ENCODE measurements around the gene TMEM132A.
A peak's percentile ranks its signal among the peaks of the same experiment; 100 is the strongest.
"Not testable (repeated sequence)": the region's sequence is repeated elsewhere in the genome, so short reads cannot be mapped to it uniquely, and the experiment has no call there.

The TMEM132A gene

DNA sequence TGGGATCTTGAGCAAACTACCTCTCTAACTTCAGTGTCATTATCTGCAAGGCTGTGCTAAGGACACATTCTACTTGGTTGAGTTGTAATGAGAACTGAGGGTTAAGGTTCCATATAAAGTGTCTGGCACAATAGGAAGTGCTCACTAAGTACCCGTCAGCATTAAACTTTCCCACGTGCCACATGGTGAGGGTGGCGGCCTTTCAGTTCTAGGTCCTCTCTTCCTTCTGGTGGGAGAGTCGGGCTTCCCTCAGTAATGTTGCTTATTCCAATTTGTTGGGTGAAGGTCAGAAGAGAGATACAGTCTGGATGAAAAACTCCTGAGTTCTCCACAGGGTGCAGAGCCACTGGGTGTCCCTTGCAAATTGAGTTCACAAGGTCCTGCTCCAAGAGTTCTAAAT is 42.6 kb downstream of the TMEM132A start:
- no peak for DNase-seq

- DNase-seq: no peak
Observed at GRCh38 chr11:60968223-60968622, 44.0 kb downstream of the TMEM132A start.

GRCh38 chr11:60970369-60970774 is 46.1 kb downstream of the TMEM132A start:
- peak; percentile 76 for DNase-seq

DNA sequence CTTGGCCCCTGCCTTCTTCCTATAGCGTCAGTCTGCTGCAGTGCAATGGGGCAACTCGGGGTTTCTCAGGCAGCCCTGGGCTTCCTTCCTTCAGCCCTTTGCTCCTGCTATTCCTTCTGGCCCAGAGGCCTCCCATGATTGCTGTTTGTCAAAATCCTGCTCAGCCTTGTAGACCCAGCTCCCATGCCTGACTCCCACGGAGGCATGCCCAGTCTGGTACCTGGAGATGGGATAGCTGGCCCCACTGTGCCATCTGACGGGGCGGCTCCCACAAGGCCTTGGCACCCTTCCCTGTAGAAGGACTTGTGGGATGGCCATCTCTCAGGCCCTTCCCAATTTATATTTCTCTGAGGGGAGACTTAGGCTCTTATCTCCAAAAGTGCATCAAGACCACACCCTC is 46.6 kb downstream of the TMEM132A start:
- no peak for DNase-seq

- DNase-seq: peak; percentile 70
Observed at GRCh38 chr11:60971520-60971919, 47.3 kb downstream of the TMEM132A start, which contains the start of gene CD6. CD6 (plus strand) TSS chr11:60971680; CDS start chr11:60971866, 186 bp downstream.

DNA sequence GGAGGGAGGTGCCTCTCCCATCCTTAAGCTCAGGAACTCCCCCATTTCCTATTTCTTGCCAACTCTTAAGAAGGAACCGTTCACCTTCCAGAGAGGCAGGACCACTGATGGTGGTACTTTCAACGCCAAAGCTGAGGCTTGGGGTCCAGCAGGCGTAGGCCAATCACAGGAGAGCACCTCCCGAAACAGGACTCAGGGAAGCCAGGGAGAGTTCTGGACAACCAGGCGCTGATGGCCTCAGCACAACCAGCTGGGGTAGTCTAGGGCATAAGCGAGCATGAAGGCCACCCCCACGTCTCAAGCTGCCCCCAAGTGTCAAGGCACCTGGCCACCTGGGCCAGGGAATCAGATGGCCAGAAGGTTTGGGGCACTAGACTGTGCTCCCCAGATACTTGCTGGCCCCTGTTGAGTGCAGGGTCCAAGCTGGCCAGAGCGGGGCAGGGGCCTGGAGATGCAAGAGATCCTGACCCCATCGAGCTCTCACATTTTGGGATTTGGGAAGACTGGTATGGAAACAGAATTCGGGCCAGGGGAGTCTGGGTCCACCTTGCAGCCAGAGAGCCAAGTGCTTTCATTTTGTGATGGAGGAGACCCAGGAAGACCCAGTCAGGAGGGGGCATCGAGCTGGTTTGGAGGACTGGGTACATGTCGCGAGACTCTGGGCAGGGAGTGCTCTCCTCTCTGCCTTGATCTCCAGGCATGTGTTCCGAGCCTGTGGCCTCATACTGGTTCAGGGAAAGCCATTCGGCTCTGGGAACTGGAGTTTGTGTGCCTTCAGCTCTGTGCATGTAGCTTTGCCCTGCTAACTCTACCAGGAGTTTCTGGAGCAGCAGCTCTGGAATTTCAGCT is 48.1 kb downstream of the TMEM132A start:
- DNase-seq: no peak

- no peak for DNase-seq
Observed at GRCh38 chr11:60973699-60974098, 49.4 kb downstream of the TMEM132A start.

- not testable (repeated sequence) for DNase-seq
Observed at GRCh38 chr11:60974316-60974715, 50.1 kb downstream of the TMEM132A start.

- DNase-seq: no peak
Observed at GRCh38 chr11:60974726-60975125, 50.5 kb downstream of the TMEM132A start.

DNA sequence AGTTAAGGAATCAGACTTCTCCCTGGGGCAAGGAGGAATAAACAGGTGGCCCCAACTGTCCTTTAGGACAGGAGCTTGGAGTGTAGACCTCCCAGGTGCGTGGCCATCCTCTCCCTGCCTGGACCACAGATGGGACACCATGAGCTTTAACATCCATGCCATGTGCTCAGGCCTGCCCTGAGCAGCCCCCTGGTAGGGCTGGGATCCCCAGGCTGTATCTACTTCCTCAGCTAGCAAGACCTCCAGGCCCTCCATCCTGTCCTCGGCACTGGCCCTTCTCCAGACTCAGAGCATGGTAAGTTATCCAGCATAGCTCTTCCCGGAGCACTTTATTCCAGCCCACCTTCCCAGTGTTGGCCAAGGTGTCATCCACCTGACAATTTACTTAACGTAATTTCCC is 53.0 kb downstream of the TMEM132A start:
- DNase-seq: no peak

GRCh38 chr11:60977836-60978235 is 53.6 kb downstream of the TMEM132A start:
- DNase-seq: no peak

DNA sequence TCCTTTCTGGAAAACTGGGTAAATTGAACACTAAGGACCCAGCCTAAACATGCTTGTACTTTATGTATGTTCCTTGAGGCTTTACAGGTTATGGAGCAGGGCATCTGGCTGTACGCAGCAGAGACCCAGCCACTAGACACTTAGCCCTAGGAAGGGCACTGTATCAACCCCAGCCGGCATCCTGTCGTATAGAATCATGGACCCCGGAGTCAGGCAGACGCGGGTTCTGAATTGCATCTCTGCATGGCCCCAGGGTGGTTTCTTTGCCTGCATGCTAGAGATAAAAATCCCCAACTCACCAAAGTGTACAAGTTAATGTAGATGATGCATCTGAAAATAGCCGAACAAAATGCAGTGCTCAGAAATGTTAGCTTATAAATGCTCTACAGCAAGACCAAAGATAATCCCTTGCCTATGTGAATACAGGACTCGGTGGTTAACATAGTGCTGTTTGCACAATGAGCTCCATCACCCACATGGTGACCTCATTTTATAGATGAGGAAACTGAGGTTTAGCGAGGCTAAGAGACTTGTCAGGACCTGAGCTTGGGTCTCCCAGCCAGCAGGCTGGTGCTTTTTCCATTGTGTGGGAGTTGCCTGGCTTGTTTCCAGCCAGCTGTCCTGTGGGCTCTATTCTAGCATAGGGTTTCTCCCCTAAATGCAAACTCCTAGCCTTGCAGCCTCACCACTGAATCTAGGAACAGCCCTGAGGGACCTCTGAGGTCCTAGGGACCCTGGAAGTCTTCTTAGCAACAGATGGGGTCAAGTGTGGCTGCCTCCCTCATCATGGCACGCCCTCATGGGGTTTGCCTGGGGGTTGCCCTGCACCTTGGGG is 54.5 kb downstream of the TMEM132A start:
- peak; percentile 64 for DNase-seq

DNA sequence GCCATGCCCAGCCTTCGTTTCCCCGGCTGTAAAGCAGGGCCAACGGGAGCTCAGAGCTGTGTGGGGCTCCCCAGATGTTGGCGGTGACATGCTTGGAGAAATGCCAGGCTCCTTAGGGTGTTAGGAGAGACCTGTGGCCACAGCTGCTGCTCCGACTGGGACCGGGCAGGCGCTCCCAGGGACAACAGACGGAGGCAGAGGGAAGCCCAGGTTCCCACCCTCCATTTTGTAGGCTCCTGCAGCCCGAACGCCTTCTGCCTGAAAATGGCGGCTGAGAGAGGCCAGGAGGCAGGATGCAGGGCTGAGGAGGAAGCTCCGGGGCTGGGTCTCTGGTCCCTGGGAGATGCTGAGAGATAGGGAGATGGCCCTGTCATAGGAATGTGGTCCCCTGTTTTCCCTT is 57.3 kb downstream of the TMEM132A start:
- DNase-seq: no peak

GRCh38 chr11:60982184-60982583 is 57.9 kb downstream of the TMEM132A start:
- no peak for DNase-seq

DNA sequence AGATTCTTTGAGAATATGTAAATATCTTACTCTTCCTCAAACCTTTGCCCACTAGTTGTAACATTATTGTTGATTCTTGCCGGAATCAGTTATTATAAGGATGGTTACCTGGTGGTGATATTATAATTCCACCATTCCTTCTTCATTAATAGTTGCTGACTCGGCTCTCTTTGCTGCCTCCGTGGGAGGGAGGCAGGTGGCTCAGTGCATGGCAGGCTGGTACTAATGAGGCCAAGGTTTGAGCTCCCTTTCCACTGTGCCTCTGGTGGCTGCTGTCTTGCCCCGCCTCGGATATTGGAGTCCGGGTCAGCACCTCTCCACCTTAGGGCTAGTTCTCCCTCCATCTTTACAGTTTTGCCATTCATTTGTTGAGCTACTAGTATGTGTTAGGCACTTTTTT is 59.9 kb downstream of the TMEM132A start:
- DNase-seq: no peak

DNA sequence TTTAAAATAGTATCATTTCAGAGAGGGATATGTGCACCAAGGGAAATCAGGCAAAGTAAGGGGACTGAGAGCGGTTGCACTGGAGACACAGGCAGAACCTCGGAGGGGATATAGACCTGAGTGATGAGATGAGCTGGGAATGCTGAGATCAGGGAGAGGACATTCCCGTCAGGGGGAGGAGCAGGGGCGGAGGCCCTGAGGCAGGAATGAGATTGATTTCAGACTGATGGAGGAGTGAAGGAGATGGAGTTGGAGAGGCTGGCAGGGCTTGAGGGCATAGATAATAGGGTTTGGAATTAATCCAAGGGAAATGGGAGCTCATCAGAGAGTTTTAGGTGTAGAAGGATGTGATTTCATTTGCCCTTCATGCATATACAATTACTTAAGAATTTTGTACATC is 60.4 kb downstream of the TMEM132A start:
- DNase-seq: no peak

- DNase-seq: no peak
Observed at GRCh38 chr11:60985501-60985900, 61.2 kb downstream of the TMEM132A start.

GRCh38 chr11:60985991-60986915 is 62.0 kb downstream of the TMEM132A start:
- DNase-seq: peak; percentile 91

Measured in stimulated activated naive CD4-positive, alpha-beta T cell treated with Interleukin-2 at 50 U/mL for 16 hours (primary cell).